GM12878 (cell line): ENCODE data around the gene TLR1.

Experiments
- BHLHE40 ChIP-seq, 2 experiments: fragments of 450-650 bp in 1 of 2; IDR thresholded peaks; 2 replicates each; pipeline ENCODE4 v1.6.1; 2011 to 2017; ENCODE audit warnings: low read depth in 2 of 2, borderline replicate concordance in 1 of 2, improper control_type of control experiment in 1 of 2, low read length in 1 of 2, mild to moderate bottlenecking in 1 of 2
- EP300 ChIP-seq, 2 experiments: fragments of 150-350 bp in 1 of 2; IDR thresholded peaks; 2 replicates each; pipeline ENCODE4 v1.6.1; 2011 to 2012; ENCODE audit warnings: low read depth in 2 of 2, low read length in 2 of 2, borderline replicate concordance in 1 of 2, improper control_type of control experiment in 1 of 2, inconsistent platforms in 1 of 2; ENCODE audit not compliant: control insufficient read depth in 1 of 2
- JUNB ChIP-seq: IDR thresholded peaks from 2 replicates; pipeline ENCODE4 v1.6.1; 2016; ENCODE audit warnings: antibody characterized with exemption, mild to moderate bottlenecking
- MYC ChIP-seq: IDR thresholded peaks from 2 replicates; pipeline ENCODE4 v1.6.1; 2011; ENCODE audit warnings: mild to moderate bottlenecking, low read length, moderate library complexity, inconsistent platforms; ENCODE audit not compliant: insufficient read depth, insufficient replicate concordance, insufficient read length, severe bottlenecking
- POLR2A ChIP-seq: IDR thresholded peaks from 2 replicates; pipeline ENCODE4 v1.6.1; 2011; ENCODE audit warnings: low read depth, mild to moderate bottlenecking, low read length
- POLR2AphosphoS5 ChIP-seq: IDR thresholded peaks from 2 replicates; pipeline ENCODE4 v1.6.1; 2011; ENCODE audit warnings: mild to moderate bottlenecking, low read length, inconsistent platforms
- SMC3 ChIP-seq: IDR thresholded peaks from 2 replicates; pipeline ENCODE4 v1.6.1; 2011; ENCODE audit warnings: low read length, improper control_type of control experiment, borderline replicate concordance
- SRF ChIP-seq, 2 experiments: IDR thresholded peaks; 2 replicates each; pipeline ENCODE4 v1.6.1; 2011; ENCODE audit warnings: low read depth in 2 of 2, low read length in 2 of 2, mild to moderate bottlenecking in 1 of 2, moderate library complexity in 1 of 2
- TCF12 ChIP-seq: IDR thresholded peaks from 2 replicates; pipeline ENCODE4 v1.6.1; 2011; ENCODE audit warnings: low read depth, mild to moderate bottlenecking, low read length
- ZSCAN29 ChIP-seq: fragments of 450-650 bp; IDR thresholded peaks from 2 replicates; pipeline ENCODE4 v1.6.1; 2017; ENCODE audit warnings: mild to moderate bottlenecking, moderate library complexity
- TF ChIP-seq, protein P1 (sequence below), 3 experiments: IDR thresholded peaks in 2 of 3; conservative IDR thresholded peaks in 1 of 3; 2 replicates each; pipeline ENCODE4 v1.5.1; 2011; ENCODE audit warnings: low read depth in 3 of 3, low read length in 3 of 3, mild to moderate bottlenecking in 3 of 3, control low read depth in 2 of 3, moderate library complexity in 2 of 3, inconsistent platforms in 1 of 3, mixed read lengths in 1 of 3; ENCODE audit not compliant: control insufficient read depth in 2 of 3, insufficient read depth in 1 of 3; ENCODE audit errors: extremely low read depth in 1 of 3
- TF ChIP-seq, protein P2 (sequence below): fragments of 450-650 bp; IDR thresholded peaks from 2 replicates; pipeline ENCODE4 v1.6.1; 2016; ENCODE audit warnings: mild to moderate bottlenecking

DNA sequence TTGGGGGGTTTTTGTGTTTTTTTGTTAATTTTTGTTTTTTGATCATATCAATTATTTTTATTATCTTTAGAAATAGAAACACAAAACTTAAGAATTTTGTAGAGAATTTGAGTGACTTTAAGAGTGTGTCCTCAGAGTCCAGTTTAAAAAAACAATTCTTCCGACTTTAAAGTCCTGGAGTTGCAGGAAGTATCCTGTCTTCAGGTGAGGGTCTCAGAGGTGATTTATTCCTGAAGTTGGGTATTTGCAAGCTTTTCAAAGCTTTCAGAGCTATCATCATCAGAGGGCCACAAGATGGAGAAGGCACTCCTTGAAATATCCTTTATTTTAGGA is 44.8 kb downstream of the TLR1 start:
- TF ChIP-seq BHLHE40 (IDR thresholded peaks at IDR 0.05; ENCODE audit: borderline replicate concordance in 1 of 2, low read depth in 2 of 2, low read length in 1 of 2) (no peak), ZSCAN29 (no peak), SRF (IDR thresholded peaks at IDR 0.05; ENCODE audit: low read depth in 2 of 2, low read length in 2 of 2) (no peak), MYC (no peak), TCF12 (no peak), JUNB (no peak), POLR2AphosphoS5 (no peak), POLR2A (no peak), EP300 (IDR thresholded peaks at IDR 0.05; ENCODE audit: borderline replicate concordance in 1 of 2, control insufficient read depth in 1 of 2, low read depth in 2 of 2, low read length in 2 of 2) (no peak), SMC3 (no peak)
- TF ChIP-seq, protein P1, sequence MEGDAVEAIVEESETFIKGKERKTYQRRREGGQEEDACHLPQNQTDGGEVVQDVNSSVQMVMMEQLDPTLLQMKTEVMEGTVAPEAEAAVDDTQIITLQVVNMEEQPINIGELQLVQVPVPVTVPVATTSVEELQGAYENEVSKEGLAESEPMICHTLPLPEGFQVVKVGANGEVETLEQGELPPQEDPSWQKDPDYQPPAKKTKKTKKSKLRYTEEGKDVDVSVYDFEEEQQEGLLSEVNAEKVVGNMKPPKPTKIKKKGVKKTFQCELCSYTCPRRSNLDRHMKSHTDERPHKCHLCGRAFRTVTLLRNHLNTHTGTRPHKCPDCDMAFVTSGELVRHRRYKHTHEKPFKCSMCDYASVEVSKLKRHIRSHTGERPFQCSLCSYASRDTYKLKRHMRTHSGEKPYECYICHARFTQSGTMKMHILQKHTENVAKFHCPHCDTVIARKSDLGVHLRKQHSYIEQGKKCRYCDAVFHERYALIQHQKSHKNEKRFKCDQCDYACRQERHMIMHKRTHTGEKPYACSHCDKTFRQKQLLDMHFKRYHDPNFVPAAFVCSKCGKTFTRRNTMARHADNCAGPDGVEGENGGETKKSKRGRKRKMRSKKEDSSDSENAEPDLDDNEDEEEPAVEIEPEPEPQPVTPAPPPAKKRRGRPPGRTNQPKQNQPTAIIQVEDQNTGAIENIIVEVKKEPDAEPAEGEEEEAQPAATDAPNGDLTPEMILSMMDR (IDR thresholded peaks at IDR 0.05 in 2 of 3, conservative IDR thresholded peaks at IDR 0.05 in 1 of 3; ENCODE audit: control insufficient read depth in 2 of 3, extremely low read depth in 1 of 3, insufficient read depth in 1 of 3, low read depth in 3 of 3, low read length in 3 of 3) = no peak
- TF ChIP-seq, protein P2, sequence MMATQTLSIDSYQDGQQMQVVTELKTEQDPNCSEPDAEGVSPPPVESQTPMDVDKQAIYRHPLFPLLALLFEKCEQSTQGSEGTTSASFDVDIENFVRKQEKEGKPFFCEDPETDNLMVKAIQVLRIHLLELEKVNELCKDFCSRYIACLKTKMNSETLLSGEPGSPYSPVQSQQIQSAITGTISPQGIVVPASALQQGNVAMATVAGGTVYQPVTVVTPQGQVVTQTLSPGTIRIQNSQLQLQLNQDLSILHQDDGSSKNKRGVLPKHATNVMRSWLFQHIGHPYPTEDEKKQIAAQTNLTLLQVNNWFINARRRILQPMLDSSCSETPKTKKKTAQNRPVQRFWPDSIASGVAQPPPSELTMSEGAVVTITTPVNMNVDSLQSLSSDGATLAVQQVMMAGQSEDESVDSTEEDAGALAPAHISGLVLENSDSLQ = no peak
